ENCODE measurements around the gene PKP4. TPM values are rescaled to one million over a fixed set of nuclear protein-coding genes. Genes with fewer than 3 reads are reported as not detected.

PKP4 gene
- total and polyA plus RNA-seq, 2 experiments from 2014 or later = 35.7 to 92.3 TPM

DNA sequence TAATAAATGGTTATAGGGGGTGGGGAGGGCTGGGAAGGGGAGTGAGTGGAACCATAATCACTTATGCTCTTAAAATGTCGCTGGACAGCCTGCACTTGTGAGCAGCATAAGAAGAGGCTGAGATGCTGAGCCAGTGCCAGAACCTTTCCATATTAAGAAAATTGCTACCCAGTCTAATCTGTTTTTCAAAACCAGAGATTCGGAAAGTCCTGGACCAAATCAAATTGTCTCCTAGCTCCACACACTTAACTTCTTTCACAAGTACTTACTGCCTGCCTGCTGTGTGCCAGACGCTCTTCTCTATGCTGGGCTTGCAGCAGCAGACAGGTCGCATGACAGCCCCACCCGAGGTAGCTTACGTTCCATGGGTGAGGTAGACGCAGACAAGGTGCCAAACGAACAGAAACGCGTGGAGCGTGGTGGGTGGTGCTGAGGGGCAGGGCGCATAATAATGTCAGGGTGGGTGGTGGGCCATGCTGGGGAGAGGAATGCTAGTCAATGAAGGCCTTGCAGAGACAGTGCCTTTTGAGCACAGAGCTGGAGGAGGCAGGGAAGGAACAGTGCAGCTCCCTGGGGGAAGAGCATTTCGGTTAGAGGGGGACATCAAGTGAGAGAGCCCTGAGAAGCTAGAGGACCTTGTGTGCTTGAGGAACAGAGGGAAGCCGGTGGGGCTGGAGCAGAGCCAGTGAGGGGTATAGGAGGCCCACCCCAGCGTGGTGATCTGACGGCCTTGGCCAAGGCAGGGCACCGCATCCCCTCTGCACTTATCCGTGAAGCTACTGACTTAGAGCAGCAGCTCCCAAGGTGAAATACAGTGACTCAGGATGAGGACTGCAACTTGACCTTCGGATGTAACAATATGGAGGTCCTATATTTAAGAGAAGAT is 214.9 kb downstream of the PKP4 start:
- DNase-seq (ENCODE audit: low spot score) (no peak), ATAC-seq (peak; percentile 71)
- Histone ChIP-seq H4K20me1 (replicated peaks; ENCODE audit: insufficient read depth) (no peaks in the 10 kb centered on the region), H3K4me1 (ENCODE audit: insufficient read depth) (peaks cover 2% of the 10 kb centered on the region), H3K27me3 (ENCODE audit: insufficient read depth) (no peaks in the 10 kb centered on the region), H3K4me2 (no peak overlapping the region), H3F3A (replicated peaks; ENCODE audit: low read depth) (no peaks in the 10 kb centered on the region), H3K27ac (ENCODE audit: low read depth) (no peak overlapping the region), H3K9me2 (ENCODE audit: insufficient read depth) (no peaks in the 10 kb centered on the region), H3K36me3 (ENCODE audit: insufficient read depth) (peaks cover 20% of the 10 kb centered on the region; the same call in 1 of the 2 replicates), H3K4me3 (no peak overlapping the region), H3K79me2 (replicated peaks; ENCODE audit: insufficient read depth) (no peaks in the 10 kb centered on the region), H2AFZ (no peak overlapping the region)
- peaks cover 54% of the 10 kb centered on the region for H3K36me3 Mint-ChIP-seq (ENCODE audit: low read depth)
- no peak for TF ChIP-seq JUNB (IDR thresholded peaks at IDR 0.05; ENCODE audit: unreplicated experiment)
- no peak for TF ChIP-seq NANOG (IDR thresholded peaks at IDR 0.05; ENCODE audit: borderline replicate concordance)
- no peak for TF ChIP-seq EZH2phosphoT487 (IDR thresholded peaks at IDR 0.05; ENCODE audit: unreplicated experiment)
- TF ChIP-seq ZNF331 (CRISPR knock-in tag; IDR thresholded peaks at IDR 0.05; ENCODE audit: low read depth) = no peak
- no peak for TF ChIP-seq STAT1 (IDR thresholded peaks at IDR 0.05; ENCODE audit: unreplicated experiment)
- peaks cover 3% of the 10 kb centered on the region for H3K27me3 Mint-ChIP-seq (ENCODE audit: insufficient read depth, low read depth, poor library complexity)
- peaks cover 11% of the 10 kb centered on the region for H3K4me1 Mint-ChIP-seq
- H3K9me3 Mint-ChIP-seq = no peaks in the 10 kb centered on the region
- H3K27ac Mint-ChIP-seq = peak overlapping the region; percentile 5; the same call in 1 of the 2 replicates
- no peak overlapping the region for H3K4me3 Mint-ChIP-seq

DNA sequence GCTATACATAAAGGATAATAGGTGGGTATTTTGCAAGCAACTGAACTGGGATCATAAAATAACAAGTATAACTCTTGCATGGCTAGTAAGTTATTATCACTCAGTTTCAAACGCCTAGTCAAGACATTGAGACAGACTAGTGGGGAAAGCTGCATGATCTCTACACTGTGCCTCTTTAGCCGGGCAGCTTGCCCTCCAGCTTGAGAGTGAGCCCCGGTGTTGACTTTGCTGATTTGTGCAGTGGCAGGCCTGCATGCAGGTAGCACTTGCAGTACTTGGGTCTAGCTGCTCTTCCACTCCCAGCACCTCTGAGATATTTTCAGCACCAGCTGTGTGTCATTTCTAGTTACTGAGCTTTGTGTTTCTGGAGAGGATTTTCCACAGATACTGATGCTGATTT is 219.5 kb downstream of the PKP4 start:
- no peaks in the 10 kb centered on the region for H4K20me1 ChIP-seq (replicated peaks; ENCODE audit: insufficient read depth)
- H3K9me3 Mint-ChIP-seq = no peaks in the 10 kb centered on the region
- H3K4me3 Mint-ChIP-seq = no peak overlapping the region
- H3F3A ChIP-seq (replicated peaks; ENCODE audit: low read depth) = no peaks in the 10 kb centered on the region
- no peak overlapping the region for H2AFZ ChIP-seq
- no peaks in the 10 kb centered on the region for H3K27me3 ChIP-seq (ENCODE audit: insufficient read depth)
- no peaks in the 10 kb centered on the region for H3K9me2 ChIP-seq (ENCODE audit: insufficient read depth)
- H3K4me1 Mint-ChIP-seq = peaks cover 27% of the 10 kb centered on the region
- H3K4me3 ChIP-seq = no peak overlapping the region
- H3K27ac ChIP-seq (ENCODE audit: low read depth) = peak overlapping the region; percentile 12; the same call in 1 of the 2 replicates
- peak overlapping the region; percentile 84 for H3K27ac Mint-ChIP-seq
- peak overlapping the region; percentile 55; the same call in 1 of the 2 replicates for H3K4me2 ChIP-seq
- H3K27me3 Mint-ChIP-seq (ENCODE audit: insufficient read depth, low read depth, poor library complexity) = peaks cover 1% of the 10 kb centered on the region
- peaks cover 63% of the 10 kb centered on the region for H3K36me3 Mint-ChIP-seq (ENCODE audit: low read depth)
- peaks cover 17% of the 10 kb centered on the region for H3K4me1 ChIP-seq (ENCODE audit: insufficient read depth)
- no peaks in the 10 kb centered on the region for H3K79me2 ChIP-seq (replicated peaks; ENCODE audit: insufficient read depth)
- ATAC-seq (peak; percentile 25; the same call in 1 of the 3 replicates), DNase-seq (ENCODE audit: low spot score) (no peak)
- 0 out of 2 replicates have a peak, but pooled peaks cover 6% of the 10 kb centered on the region for H3K36me3 ChIP-seq (ENCODE audit: insufficient read depth)
- no peak for TF ChIP-seq ZNF331 (CRISPR knock-in tag; IDR thresholded peaks at IDR 0.05; ENCODE audit: low read depth)
- no peak for TF ChIP-seq POLR2AphosphoS5 (IDR thresholded peaks at IDR 0.05; ENCODE audit: low read depth)
- no peak for TF ChIP-seq NANOG (IDR thresholded peaks at IDR 0.05; ENCODE audit: borderline replicate concordance)
- no peak for TF ChIP-seq JUNB (IDR thresholded peaks at IDR 0.05; ENCODE audit: unreplicated experiment)
- TF ChIP-seq, protein P1, sequence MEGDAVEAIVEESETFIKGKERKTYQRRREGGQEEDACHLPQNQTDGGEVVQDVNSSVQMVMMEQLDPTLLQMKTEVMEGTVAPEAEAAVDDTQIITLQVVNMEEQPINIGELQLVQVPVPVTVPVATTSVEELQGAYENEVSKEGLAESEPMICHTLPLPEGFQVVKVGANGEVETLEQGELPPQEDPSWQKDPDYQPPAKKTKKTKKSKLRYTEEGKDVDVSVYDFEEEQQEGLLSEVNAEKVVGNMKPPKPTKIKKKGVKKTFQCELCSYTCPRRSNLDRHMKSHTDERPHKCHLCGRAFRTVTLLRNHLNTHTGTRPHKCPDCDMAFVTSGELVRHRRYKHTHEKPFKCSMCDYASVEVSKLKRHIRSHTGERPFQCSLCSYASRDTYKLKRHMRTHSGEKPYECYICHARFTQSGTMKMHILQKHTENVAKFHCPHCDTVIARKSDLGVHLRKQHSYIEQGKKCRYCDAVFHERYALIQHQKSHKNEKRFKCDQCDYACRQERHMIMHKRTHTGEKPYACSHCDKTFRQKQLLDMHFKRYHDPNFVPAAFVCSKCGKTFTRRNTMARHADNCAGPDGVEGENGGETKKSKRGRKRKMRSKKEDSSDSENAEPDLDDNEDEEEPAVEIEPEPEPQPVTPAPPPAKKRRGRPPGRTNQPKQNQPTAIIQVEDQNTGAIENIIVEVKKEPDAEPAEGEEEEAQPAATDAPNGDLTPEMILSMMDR (conservative IDR thresholded peaks at IDR 0.05; ENCODE audit: low read depth in 2 of 2) = no peak
- TF ChIP-seq, protein P2, sequence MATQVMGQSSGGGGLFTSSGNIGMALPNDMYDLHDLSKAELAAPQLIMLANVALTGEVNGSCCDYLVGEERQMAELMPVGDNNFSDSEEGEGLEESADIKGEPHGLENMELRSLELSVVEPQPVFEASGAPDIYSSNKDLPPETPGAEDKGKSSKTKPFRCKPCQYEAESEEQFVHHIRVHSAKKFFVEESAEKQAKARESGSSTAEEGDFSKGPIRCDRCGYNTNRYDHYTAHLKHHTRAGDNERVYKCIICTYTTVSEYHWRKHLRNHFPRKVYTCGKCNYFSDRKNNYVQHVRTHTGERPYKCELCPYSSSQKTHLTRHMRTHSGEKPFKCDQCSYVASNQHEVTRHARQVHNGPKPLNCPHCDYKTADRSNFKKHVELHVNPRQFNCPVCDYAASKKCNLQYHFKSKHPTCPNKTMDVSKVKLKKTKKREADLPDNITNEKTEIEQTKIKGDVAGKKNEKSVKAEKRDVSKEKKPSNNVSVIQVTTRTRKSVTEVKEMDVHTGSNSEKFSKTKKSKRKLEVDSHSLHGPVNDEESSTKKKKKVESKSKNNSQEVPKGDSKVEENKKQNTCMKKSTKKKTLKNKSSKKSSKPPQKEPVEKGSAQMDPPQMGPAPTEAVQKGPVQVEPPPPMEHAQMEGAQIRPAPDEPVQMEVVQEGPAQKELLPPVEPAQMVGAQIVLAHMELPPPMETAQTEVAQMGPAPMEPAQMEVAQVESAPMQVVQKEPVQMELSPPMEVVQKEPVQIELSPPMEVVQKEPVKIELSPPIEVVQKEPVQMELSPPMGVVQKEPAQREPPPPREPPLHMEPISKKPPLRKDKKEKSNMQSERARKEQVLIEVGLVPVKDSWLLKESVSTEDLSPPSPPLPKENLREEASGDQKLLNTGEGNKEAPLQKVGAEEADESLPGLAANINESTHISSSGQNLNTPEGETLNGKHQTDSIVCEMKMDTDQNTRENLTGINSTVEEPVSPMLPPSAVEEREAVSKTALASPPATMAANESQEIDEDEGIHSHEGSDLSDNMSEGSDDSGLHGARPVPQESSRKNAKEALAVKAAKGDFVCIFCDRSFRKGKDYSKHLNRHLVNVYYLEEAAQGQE (IDR thresholded peaks at IDR 0.05; ENCODE audit: unreplicated experiment) = no peak
- no peak for TF ChIP-seq EZH2 (IDR thresholded peaks at IDR 0.05; ENCODE audit: low read depth, unreplicated experiment)
